ENCODE measurements around the gene MADCAM1. TPM values are rescaled to one million over a fixed set of nuclear protein-coding genes. Genes with fewer than 3 reads are reported as not detected.

Gene MADCAM1
- total RNA-seq, 1 donor = 0.72 TPM

DNA sequence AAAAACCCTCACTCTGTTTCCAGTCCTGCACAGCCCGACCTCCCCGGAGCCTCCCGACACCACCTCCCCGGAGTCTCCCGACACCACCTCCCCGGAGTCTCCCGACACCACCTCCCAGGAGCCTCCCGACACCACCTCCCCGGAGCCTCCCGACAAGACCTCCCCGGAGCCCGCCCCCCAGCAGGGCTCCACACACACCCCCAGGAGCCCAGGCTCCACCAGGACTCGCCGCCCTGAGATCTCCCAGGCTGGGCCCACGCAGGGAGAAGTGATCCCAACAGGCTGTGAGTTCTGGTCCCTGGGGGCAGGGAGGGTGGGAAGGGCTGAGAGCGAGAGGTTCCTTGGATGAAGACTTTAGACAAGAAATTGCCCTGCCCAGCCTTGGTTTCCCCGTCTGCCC lies 5.4 kb downstream of the MADCAM1 start:
- Histone ChIP-seq H4K20me1 (ENCODE audit: insufficient read depth, low read length) (no peaks in the 10 kb centered on the region), H3K27me3 (ENCODE audit: insufficient read depth, low read length) (peaks cover 21% of the 10 kb centered on the region), H3K4me3 (ENCODE audit: insufficient read depth, low read length) (no peak overlapping the region), H3K4me1 (ENCODE audit: insufficient read depth, low read length) (peaks cover 4% of the 10 kb centered on the region), H3K79me2 (ENCODE audit: insufficient read depth, low read length) (no peaks in the 10 kb centered on the region), H2AFZ (ENCODE audit: low read length) (no peak overlapping the region), H3K27ac (ENCODE audit: low read depth, low read length) (no peak overlapping the region), H3K9me3 (ENCODE audit: low read depth, low read length) (no peaks in the 10 kb centered on the region), H3K4me2 (ENCODE audit: insufficient read depth, low read length) (no peak overlapping the region), H3K36me3 (ENCODE audit: insufficient read depth, low read length) (no peaks in the 10 kb centered on the region)
- TF ChIP-seq, protein P1, sequence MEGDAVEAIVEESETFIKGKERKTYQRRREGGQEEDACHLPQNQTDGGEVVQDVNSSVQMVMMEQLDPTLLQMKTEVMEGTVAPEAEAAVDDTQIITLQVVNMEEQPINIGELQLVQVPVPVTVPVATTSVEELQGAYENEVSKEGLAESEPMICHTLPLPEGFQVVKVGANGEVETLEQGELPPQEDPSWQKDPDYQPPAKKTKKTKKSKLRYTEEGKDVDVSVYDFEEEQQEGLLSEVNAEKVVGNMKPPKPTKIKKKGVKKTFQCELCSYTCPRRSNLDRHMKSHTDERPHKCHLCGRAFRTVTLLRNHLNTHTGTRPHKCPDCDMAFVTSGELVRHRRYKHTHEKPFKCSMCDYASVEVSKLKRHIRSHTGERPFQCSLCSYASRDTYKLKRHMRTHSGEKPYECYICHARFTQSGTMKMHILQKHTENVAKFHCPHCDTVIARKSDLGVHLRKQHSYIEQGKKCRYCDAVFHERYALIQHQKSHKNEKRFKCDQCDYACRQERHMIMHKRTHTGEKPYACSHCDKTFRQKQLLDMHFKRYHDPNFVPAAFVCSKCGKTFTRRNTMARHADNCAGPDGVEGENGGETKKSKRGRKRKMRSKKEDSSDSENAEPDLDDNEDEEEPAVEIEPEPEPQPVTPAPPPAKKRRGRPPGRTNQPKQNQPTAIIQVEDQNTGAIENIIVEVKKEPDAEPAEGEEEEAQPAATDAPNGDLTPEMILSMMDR (IDR thresholded peaks at IDR 0.05; ENCODE audit: extremely low read depth, low read depth, low read length) = no peak
- DNase-seq (ENCODE audit: insufficient read length, low spot score, missing footprints) = peak; percentile 67

DNA sequence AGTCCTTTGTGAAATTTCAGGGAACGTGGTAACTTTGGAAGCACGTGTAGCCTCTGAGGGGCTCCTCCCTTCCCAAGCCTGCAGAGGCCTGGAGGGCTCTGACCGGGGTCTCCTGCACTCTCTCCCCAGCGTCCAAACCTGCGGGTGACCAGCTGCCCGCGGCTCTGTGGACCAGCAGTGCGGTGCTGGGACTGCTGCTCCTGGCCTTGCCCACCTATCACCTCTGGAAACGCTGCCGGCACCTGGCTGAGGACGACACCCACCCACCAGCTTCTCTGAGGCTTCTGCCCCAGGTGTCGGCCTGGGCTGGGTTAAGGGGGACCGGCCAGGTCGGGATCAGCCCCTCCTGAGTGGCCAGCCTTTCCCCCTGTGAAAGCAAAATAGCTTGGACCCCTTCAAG lies 8.3 kb downstream of the MADCAM1 start:
- Histone ChIP-seq H3K79me2 (ENCODE audit: insufficient read depth, low read length) (peaks cover 16% of the 10 kb centered on the region), H3K36me3 (ENCODE audit: insufficient read depth, low read length) (no peaks in the 10 kb centered on the region)

DNA sequence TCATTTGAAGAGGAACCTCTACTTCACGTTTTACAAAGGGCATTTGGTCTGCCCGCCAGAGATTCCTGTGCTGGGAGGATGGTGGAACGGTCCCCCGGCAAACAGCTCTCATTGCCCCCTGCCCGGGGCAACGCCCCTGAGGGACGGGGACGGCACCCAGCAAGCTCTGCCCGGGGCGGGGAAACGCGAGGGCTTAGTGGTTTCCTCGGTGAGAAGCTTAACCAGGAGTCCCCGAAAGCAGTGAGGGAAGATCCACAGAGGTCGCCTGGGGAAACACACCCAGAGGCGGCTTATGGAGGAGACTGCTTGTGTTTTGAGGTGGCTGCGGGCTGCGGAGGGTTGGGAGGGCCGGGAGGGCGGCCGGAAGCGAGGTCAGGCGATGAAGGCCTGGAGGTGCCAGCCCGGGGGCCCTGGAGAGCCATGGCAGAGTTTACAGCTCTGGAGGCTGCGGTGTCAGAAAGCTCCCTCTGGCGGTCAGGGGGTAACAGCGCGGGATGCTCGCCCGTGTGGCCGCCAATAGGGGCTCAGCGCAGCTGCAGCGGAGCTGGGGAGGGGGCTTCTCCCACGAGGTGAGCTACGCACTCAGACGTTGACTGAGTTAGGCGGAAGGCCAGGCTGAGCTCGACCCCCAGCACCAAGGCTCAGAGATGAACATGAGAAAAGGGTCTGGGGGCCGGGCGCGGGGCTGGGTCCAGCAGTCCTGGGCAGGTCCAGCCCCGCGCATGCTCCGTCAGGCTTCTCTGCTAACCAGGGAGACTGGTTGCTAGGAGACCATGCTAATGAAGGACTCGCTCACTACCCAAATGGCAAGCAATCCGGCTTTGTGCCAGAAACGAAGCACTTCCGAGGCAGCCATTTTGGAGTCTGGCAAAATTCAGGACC lies 10.4 kb downstream of the MADCAM1 start:
- no peaks in the 10 kb centered on the region for H3K9me3 ChIP-seq (ENCODE audit: low read depth, low read length)
- peak overlapping the region; percentile 90 for H2AFZ ChIP-seq (ENCODE audit: low read length)
- peaks cover 5% of the 10 kb centered on the region for H4K20me1 ChIP-seq (ENCODE audit: insufficient read depth, low read length)
- peaks cover 13% of the 10 kb centered on the region for H3K4me1 ChIP-seq (ENCODE audit: insufficient read depth, low read length)
- DNase-seq (ENCODE audit: insufficient read length, low spot score, missing footprints) = peak; percentile 100
- peaks cover 16% of the 10 kb centered on the region for H3K79me2 ChIP-seq (ENCODE audit: insufficient read depth, low read length)
- TF ChIP-seq, protein P1 (IDR thresholded peaks at IDR 0.05; ENCODE audit: extremely low read depth, low read depth, low read length) = peak; percentile 92
- peak overlapping the region; percentile 98 for H3K4me2 ChIP-seq (ENCODE audit: insufficient read depth, low read length)
- no peaks in the 10 kb centered on the region for H3K36me3 ChIP-seq (ENCODE audit: insufficient read depth, low read length)
- H3K27me3 ChIP-seq (ENCODE audit: insufficient read depth, low read length) = no peaks in the 10 kb centered on the region
- H3K27ac ChIP-seq (ENCODE audit: low read depth, low read length) = peak overlapping the region; percentile 97
- H3K4me3 ChIP-seq (ENCODE audit: insufficient read depth, low read length) = peak overlapping the region; percentile 99

More for the DNA sequence above, 8.3 kb downstream of the MADCAM1 start:
- Histone ChIP-seq H3K27me3 (ENCODE audit: insufficient read depth, low read length) (peaks cover 4% of the 10 kb centered on the region), H3K9me3 (ENCODE audit: low read depth, low read length) (no peaks in the 10 kb centered on the region), H3K4me2 (ENCODE audit: insufficient read depth, low read length) (no peak overlapping the region), H3K27ac (ENCODE audit: low read depth, low read length) (no peak overlapping the region), H3K4me3 (ENCODE audit: insufficient read depth, low read length) (no peak overlapping the region), H4K20me1 (ENCODE audit: insufficient read depth, low read length) (peaks cover 5% of the 10 kb centered on the region), H2AFZ (ENCODE audit: low read length) (no peak overlapping the region), H3K4me1 (ENCODE audit: insufficient read depth, low read length) (peaks cover 13% of the 10 kb centered on the region)
- DNase-seq (ENCODE audit: insufficient read length, low spot score, missing footprints) = peak; percentile 66
- TF ChIP-seq, protein P1 (IDR thresholded peaks at IDR 0.05; ENCODE audit: extremely low read depth, low read depth, low read length) = no peak

Measured in osteoblast (primary cell).